Chondrocyte (in vitro differentiated cells): Measurements from ENCODE around the gene ATP5PO. TPM values are rescaled to one million over a fixed set of nuclear protein-coding genes. Genes with fewer than 3 reads are reported as not detected.
"Not testable (repeated sequence)": the region's sequence is repeated elsewhere in the genome, so short reads cannot be mapped to it uniquely, and the experiment has no call there.

ENCODE experiments used
- DNase-seq: peaks from one replicate; pipeline ENCODE4 v3.0.0; 2021; ENCODE audit warnings: mixed read lengths, low spot score
- H3K27ac Mint-ChIP-seq: one replicate; pipeline ENCODE4 v1.8.0; 2021; ENCODE audit warnings: mild to moderate bottlenecking, moderate library complexity, mixed read lengths; ENCODE audit not compliant: unreplicated experiment
- H3K27me3 Mint-ChIP-seq: 2 replicates; pipeline ENCODE4 v1.8.0; 2021; ENCODE audit warnings: low read depth, mixed read lengths
- H3K36me3 Mint-ChIP-seq: 2 replicates; pipeline ENCODE4 v1.8.0; 2021; ENCODE audit warnings: low read depth, mixed read lengths
- H3K4me1 Mint-ChIP-seq: 2 replicates; pipeline ENCODE4 v1.8.0; 2021; ENCODE audit warnings: low read depth, mild to moderate bottlenecking, mixed read lengths
- H3K4me3 Mint-ChIP-seq: one replicate; pipeline ENCODE4 v1.8.0; 2021; ENCODE audit warnings: mild to moderate bottlenecking, moderate library complexity, mixed read lengths; ENCODE audit not compliant: unreplicated experiment
- H3K9me3 Mint-ChIP-seq: 2 replicates; pipeline ENCODE4 v1.8.0; 2021; ENCODE audit warnings: low read depth, mixed read lengths
- total RNA-seq: library from RNA; stranded (reverse); gene quantifications from 3 replicates; pipeline ENCODE4 v1.2.1, GENCODE V29; 2021
- TF ChIP-seq, protein P1 (sequence below): fragments of 200-600 bp; sonication (generic); IDR thresholded peaks from 2 replicates; pipeline ENCODE4 v1.5.0; 2021; ENCODE audit warnings: antibody characterized with exemption, mild to moderate bottlenecking, moderate library complexity

ATP5PO gene
- total RNA-seq, 1 donor from 2014 or later: 129 TPM

GRCh38 chr21:33936301-33937038 lies 20.9 kb upstream of the ATP5PO start:
- DNase-seq: no peak
- no peak overlapping the region for H3K4me3 Mint-ChIP-seq
- H3K27ac Mint-ChIP-seq: no peak overlapping the region
- TF ChIP-seq, protein P1, sequence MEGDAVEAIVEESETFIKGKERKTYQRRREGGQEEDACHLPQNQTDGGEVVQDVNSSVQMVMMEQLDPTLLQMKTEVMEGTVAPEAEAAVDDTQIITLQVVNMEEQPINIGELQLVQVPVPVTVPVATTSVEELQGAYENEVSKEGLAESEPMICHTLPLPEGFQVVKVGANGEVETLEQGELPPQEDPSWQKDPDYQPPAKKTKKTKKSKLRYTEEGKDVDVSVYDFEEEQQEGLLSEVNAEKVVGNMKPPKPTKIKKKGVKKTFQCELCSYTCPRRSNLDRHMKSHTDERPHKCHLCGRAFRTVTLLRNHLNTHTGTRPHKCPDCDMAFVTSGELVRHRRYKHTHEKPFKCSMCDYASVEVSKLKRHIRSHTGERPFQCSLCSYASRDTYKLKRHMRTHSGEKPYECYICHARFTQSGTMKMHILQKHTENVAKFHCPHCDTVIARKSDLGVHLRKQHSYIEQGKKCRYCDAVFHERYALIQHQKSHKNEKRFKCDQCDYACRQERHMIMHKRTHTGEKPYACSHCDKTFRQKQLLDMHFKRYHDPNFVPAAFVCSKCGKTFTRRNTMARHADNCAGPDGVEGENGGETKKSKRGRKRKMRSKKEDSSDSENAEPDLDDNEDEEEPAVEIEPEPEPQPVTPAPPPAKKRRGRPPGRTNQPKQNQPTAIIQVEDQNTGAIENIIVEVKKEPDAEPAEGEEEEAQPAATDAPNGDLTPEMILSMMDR: no peak
- H3K27me3 Mint-ChIP-seq: no peaks in the 10 kb centered on the region
- H3K4me1 Mint-ChIP-seq: peaks cover 34% of the 10 kb centered on the region
- no peaks in the 10 kb centered on the region for H3K9me3 Mint-ChIP-seq
- peaks cover 3% of the 10 kb centered on the region for H3K36me3 Mint-ChIP-seq

DNA sequence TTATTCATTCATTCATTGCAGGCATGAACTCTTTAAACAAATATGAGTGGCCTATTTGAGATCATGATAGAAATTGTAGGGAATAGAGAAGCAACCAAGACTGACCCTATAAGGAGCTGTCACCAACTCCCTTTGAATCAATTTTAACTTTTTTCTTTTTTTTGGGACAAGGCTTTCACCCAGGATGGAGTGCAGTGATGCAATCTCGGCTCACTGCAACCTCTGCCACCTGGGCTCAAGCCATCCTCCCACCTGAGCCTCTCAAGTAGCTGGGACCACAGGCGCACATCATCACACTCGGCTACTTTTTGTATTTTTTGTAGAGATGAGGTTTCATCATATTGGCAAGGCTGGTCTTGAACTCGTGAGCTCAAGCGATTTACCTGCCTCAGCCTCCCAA lies 17.1 kb upstream of the ATP5PO start:
- Mint-ChIP-seq H3K4me1 (peaks cover 23% of the 10 kb centered on the region), H3K9me3 (no peaks in the 10 kb centered on the region), H3K4me3 (peak overlapping the region; percentile 94), H3K27ac (no peak overlapping the region), H3K36me3 (peaks cover 3% of the 10 kb centered on the region), H3K27me3 (no peaks in the 10 kb centered on the region)
- TF ChIP-seq, protein P1: no peak
- no peak for DNase-seq

DNA sequence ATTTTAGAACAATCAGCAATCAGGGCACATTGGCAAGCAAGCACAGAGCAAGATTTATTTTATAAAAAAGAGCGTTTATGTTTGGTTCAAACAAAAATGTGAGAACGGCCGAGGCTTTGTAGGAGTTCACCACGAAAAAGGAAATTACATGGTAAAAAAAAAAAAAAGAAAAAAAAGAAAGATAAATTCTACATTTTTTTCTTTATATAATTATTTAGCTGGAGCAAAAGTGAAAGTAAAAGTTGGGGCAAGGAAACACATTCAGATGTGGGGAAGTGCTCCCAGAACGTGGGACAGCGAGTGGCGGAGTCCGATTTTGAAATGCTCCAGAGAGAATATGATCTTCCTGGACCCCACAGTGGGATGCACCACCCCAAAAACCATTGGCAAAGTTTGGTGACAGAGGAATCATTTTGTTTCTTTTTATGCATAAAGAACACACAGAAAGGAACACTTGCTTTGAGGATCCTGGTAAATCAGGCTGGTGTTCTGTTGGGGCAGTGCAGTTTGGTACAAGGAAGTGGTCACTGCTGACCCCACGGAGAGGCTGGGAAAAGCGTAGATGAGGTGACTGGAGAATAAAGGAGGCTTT lies 16.3 kb upstream of the ATP5PO start:
- peak overlapping the region; percentile 96 for H3K27ac Mint-ChIP-seq
- no peak for DNase-seq
- H3K4me3 Mint-ChIP-seq: peak overlapping the region; percentile 94

GRCh38 chr21:33931052-33931798 lies 15.6 kb upstream of the ATP5PO start:
- not testable (repeated sequence) for DNase-seq, H3K36me3 Mint-ChIP-seq, H3K9me3 Mint-ChIP-seq, H3K27me3 Mint-ChIP-seq
- Mint-ChIP-seq H3K4me3 (peak overlapping the region; percentile 94), H3K4me1 (peaks cover 19% of the 10 kb centered on the region), H3K27ac (peak overlapping the region; percentile 96)

More for the DNA sequence above, 16.3 kb upstream of the ATP5PO start:
- Mint-ChIP-seq H3K36me3 (peaks cover 3% of the 10 kb centered on the region), H3K27me3 (no peaks in the 10 kb centered on the region), H3K4me1 (peaks cover 23% of the 10 kb centered on the region), H3K9me3 (no peaks in the 10 kb centered on the region)
- TF ChIP-seq, protein P1: no peak

DNA sequence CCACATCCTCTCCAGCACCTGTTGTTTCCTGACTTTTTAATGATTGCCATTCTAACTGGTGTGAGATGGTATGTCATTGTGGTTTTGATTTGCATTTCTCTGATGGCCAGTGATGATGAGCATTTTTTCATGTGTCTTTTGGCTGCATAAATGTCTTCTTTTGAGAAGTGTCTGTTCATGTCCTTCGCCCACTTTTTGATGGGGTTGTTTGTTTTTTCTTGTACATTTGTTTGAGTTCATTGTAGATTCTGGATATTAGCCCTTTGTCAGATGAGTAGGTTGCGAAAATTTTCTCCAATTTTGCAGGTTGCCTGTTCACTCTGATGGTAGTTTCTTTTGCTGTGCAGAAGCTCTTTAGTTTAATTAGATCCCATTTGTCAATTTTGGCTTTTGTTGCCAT lies 10.6 kb upstream of the ATP5PO start:
- not testable (repeated sequence) for H3K27ac Mint-ChIP-seq, DNase-seq, H3K4me3 Mint-ChIP-seq, H3K9me3 Mint-ChIP-seq, H3K27me3 Mint-ChIP-seq, H3K36me3 Mint-ChIP-seq
- H3K4me1 Mint-ChIP-seq: peaks cover 11% of the 10 kb centered on the region

- peaks cover 10% of the 10 kb centered on the region for H3K4me1 Mint-ChIP-seq
- TF ChIP-seq, protein P1: no peak
- H3K4me3 Mint-ChIP-seq: no peak overlapping the region
- H3K27ac Mint-ChIP-seq: no peak overlapping the region
- DNase-seq: no peak
- H3K9me3 Mint-ChIP-seq: no peaks in the 10 kb centered on the region
- H3K27me3 Mint-ChIP-seq: peaks cover 1% of the 10 kb centered on the region
- no peaks in the 10 kb centered on the region for H3K36me3 Mint-ChIP-seq
Measured at GRCh38 chr21:33924766-33925100, 9.1 kb upstream of the ATP5PO start.
